ENCODE data around the gene OR5D16. TPM values are rescaled to one million over a fixed set of nuclear protein-coding genes. Genes with fewer than 3 reads are reported as not detected.

Gene OR5D16
- total RNA-seq = not detected
- polyA plus RNA-seq = not detected
- long read RNA-seq, donor 1 = 0 reads
- long read RNA-seq, donor 2 = 0 reads

DNA sequence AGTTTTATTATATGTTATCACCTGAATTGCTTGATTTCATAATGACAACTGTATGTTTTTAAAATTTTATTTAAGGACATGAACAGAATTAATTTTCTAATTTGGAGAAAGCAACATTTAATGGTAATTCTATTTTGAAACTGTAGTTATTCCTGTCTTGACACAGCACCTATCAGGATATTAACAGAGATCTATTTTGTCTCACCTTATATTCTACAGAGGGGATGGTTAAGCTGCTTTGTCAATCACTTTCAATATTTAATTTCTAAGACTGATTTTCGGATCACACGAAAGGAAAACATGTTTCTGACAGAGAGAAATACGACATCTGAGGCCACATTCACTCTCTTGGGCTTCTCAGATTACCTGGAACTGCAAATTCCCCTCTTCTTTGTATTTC, at the start of gene OR5D16:
TSS of gene OR5D16 (plus strand) at position 301 of the 400 bp plus-strand sequence. CDS start at position 301, 0 bp downstream.
- WGBS, 3 donors = 18 to 34% (median 31%) methylated on average over 3 of the region's 3 CpGs

DNA sequence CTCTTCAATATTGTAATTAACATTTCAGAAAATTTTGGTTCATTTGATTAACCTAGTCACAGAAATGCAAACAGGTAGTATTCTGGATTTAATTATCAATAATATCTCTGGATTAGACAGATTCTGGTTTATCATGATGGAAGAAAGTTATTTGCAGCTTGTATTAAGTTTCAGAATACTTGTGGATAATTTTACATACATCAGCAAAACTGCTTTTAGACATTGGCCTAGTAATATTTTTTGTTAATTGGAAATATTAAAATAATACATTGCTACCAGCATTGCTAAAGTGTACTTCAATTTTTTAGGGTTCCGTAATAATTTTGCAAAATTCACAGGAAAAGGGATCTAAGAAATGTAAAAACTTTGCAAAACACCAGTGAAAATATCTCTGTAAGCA, 46.9 kb upstream of the OR5D16 start:
- no peak for DNase-seq
- no peak for ATAC-seq
- 81 to 85% (median 82%) methylated on average over 1 of the region's 1 CpG for WGBS, 3 donors
- H3K4me3 ChIP-seq = no peak overlapping the region
- H3K4me1 ChIP-seq = no peaks in the 10 kb centered on the region
- no peak overlapping the region for H3K27ac ChIP-seq
- H3K36me3 ChIP-seq (ENCODE audit: insufficient read depth in 1 of 2, low read depth in 1 of 2) = no peaks in the 10 kb centered on the region
- intact Hi-C loops (cut with DNase I) = no loop called here
- no peaks in the 10 kb centered on the region for H3K27me3 ChIP-seq (ENCODE audit: insufficient read depth in 3 of 3, low read length in 2 of 3)
- TF ChIP-seq, protein P1, sequence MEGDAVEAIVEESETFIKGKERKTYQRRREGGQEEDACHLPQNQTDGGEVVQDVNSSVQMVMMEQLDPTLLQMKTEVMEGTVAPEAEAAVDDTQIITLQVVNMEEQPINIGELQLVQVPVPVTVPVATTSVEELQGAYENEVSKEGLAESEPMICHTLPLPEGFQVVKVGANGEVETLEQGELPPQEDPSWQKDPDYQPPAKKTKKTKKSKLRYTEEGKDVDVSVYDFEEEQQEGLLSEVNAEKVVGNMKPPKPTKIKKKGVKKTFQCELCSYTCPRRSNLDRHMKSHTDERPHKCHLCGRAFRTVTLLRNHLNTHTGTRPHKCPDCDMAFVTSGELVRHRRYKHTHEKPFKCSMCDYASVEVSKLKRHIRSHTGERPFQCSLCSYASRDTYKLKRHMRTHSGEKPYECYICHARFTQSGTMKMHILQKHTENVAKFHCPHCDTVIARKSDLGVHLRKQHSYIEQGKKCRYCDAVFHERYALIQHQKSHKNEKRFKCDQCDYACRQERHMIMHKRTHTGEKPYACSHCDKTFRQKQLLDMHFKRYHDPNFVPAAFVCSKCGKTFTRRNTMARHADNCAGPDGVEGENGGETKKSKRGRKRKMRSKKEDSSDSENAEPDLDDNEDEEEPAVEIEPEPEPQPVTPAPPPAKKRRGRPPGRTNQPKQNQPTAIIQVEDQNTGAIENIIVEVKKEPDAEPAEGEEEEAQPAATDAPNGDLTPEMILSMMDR (IDR thresholded peaks at IDR 0.05) = no peak
- H3K9me3 ChIP-seq = no peaks in the 10 kb centered on the region

More for the DNA sequence above, at the start of gene OR5D16:
- DNase-seq (no peak), ATAC-seq (no peak)
- intact Hi-C loops (cut with DNase I) = no loop called here
- H3K9me3 ChIP-seq = no peaks in the 10 kb centered on the region
- H3K4me1 ChIP-seq = no peaks in the 10 kb centered on the region
- H3K27me3 ChIP-seq (ENCODE audit: insufficient read depth in 3 of 3, low read length in 2 of 3) = no peaks in the 10 kb centered on the region
- no peaks in the 10 kb centered on the region for H3K36me3 ChIP-seq (ENCODE audit: insufficient read depth in 1 of 2, low read depth in 1 of 2)
- TF ChIP-seq, protein P1 (IDR thresholded peaks at IDR 0.05) = no peak
- no peak within 1 kb of the TSS for H3K4me3 ChIP-seq
- H3K27ac ChIP-seq = no peak within 1 kb of the TSS

DNA sequence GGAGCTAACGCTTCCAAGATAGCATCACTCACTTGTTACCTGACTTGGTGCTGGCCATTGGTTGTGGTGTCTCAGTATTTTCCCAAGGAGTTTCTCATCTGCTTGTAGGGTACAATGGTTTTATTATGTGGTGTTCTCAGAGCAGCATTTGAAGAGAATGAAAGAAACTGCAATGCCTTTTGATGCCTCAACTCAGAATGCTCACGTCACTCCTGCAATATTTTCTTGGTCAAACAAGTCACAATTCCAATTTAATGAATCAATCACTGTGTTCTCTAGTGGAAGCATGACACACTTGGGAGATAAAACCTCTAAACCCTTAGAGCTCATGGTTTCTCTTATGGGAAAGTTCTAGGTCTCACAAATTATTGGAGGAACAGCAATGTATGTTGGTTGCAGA, 45.2 kb upstream of the OR5D16 start:
- TF ChIP-seq, protein P1 (IDR thresholded peaks at IDR 0.05) = no peak
- no peaks in the 10 kb centered on the region for H3K27me3 ChIP-seq (ENCODE audit: insufficient read depth in 3 of 3, low read length in 2 of 3)
- ATAC-seq (no peak), DNase-seq (no peak)
- no peak overlapping the region for H3K27ac ChIP-seq
- no peaks in the 10 kb centered on the region for H3K36me3 ChIP-seq (ENCODE audit: insufficient read depth in 1 of 2, low read depth in 1 of 2)
- no peaks in the 10 kb centered on the region for H3K9me3 ChIP-seq
- intact Hi-C loops (cut with DNase I) = no loop called here
- no peak overlapping the region for H3K4me3 ChIP-seq
- no peaks in the 10 kb centered on the region for H3K4me1 ChIP-seq
- 42 to 70% (median 59%) methylated on average over 2 of the region's 2 CpGs for whole genome bisulfite sequencing, 3 donors

DNA sequence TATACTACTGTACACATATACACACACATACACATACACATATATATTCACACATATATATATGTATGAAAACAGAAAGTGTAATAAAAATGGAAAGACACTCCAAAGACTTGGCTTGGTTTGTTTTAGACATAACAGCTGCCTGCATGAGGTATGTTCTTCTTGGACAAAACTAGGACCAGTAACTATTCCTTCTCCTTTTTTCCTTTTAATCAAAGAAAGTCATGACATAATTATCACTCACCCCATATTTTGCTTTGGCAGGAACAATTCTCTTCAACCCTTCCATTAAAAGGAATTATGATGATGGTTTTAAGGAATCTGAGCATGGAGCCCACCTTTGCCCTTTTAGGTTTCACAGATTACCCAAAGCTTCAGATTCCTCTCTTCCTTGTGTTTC, 43.3 kb upstream of the OR5D16 start, which contains the start of gene OR5D14:
TSS of gene OR5D14 (plus strand) at position 301 of the 400 bp plus-strand sequence. CDS start at position 301, 0 bp downstream.
- H3K4me1 ChIP-seq = no peaks in the 10 kb centered on the region
- DNase-seq (no peak), ATAC-seq (no peak)
- H3K9me3 ChIP-seq = no peaks in the 10 kb centered on the region
- intact Hi-C loops (cut with DNase I) = no loop called here
- TF ChIP-seq, protein P1 (IDR thresholded peaks at IDR 0.05) = no peak
- no peaks in the 10 kb centered on the region for H3K27me3 ChIP-seq (ENCODE audit: insufficient read depth in 3 of 3, low read length in 2 of 3)
- no peaks in the 10 kb centered on the region for H3K36me3 ChIP-seq (ENCODE audit: insufficient read depth in 1 of 2, low read depth in 1 of 2)
- no peak within 1 kb of the TSS for H3K27ac ChIP-seq
- no peak within 1 kb of the TSS for H3K4me3 ChIP-seq

DNA sequence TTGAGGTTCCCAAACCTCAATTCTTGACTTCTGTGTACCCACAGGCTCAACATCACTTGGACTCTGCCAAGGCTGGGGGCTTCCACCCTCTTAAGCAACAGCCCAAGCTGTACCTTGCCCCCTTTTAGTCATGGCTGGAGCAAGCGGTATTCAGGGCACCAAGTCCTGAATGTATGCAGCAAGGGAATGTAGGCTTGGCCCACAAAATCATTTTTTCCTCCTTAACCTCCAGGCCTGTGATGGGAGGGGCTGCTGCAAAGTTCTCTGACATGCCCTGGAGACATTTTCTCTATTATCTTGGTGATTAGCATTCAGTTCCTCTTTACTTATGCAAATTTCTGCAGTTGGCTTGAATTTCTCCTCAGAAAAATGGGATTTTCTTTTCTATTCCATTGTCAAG, 32.3 kb upstream of the OR5D16 start:
- H3K27me3 ChIP-seq (ENCODE audit: insufficient read depth in 3 of 3, low read length in 2 of 3) = no peaks in the 10 kb centered on the region
- DNase-seq = no peak
- no peak overlapping the region for H3K4me3 ChIP-seq
- TF ChIP-seq, protein P1 (IDR thresholded peaks at IDR 0.05) = no peak
- intact Hi-C loops (cut with DNase I) = no loop called here
- H3K4me1 ChIP-seq = no peaks in the 10 kb centered on the region
- H3K36me3 ChIP-seq (ENCODE audit: insufficient read depth in 1 of 2, low read depth in 1 of 2) = no peaks in the 10 kb centered on the region
- H3K27ac ChIP-seq = no peak overlapping the region
- whole genome bisulfite sequencing, 3 donors = 72 to 86% (median 78%) methylated on average over 1 of the region's 1 CpG
- no peaks in the 10 kb centered on the region for H3K9me3 ChIP-seq
- no peak for ATAC-seq

Measured in psoas muscle (tissue), 8 donors.